Hematopoietic multipotent progenitor cell treated with erythropoietin and hydrocortisone succinate and interleukin-3 and kit ligand, for 8 days (in vitro differentiated cells): Measurements from ENCODE around the gene MND1.
"Not testable (repeated sequence)": the region's sequence is repeated elsewhere in the genome, so short reads cannot be mapped to it uniquely, and the experiment has no call there.

Experiments used
- DNase-seq: peaks from one replicate; pipeline ENCODE4 v3.0.0-alpha.2; 2015

MND1 gene

DNA sequence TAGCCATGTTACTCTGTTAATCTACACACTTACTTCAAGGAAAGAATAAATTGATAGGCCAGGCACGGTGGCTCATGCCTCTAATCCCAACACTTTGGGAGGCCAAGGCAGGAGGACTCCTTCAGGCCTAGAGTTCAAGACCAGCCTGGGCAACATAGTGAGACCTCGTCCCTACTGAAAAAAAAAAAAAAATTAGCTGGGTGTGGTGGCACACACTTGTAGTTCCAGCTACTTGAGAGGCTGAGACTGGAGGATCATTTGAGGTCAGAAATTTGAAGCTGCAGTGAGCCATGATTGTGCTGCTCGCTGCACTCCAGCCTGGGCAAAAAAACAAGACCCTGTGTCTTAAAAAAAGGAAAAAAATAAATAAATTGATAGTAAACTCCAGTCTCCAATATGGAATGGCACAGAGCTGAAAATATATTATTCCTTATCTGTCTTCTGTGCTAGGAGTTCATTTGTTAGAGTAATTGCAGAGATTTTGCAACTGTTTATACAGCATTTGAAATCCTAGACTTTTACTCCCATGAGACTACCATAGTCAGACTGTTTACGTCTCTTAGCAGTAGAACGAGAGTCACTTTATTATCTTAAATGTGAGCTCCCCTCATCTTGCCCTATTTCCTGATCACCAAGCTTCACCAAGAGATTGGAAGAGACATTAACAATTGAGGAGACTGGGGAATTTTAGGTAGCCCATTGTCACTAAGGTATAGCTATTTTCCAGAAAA, 102.9 kb downstream of the MND1 start:
- no peak for DNase-seq

DNA sequence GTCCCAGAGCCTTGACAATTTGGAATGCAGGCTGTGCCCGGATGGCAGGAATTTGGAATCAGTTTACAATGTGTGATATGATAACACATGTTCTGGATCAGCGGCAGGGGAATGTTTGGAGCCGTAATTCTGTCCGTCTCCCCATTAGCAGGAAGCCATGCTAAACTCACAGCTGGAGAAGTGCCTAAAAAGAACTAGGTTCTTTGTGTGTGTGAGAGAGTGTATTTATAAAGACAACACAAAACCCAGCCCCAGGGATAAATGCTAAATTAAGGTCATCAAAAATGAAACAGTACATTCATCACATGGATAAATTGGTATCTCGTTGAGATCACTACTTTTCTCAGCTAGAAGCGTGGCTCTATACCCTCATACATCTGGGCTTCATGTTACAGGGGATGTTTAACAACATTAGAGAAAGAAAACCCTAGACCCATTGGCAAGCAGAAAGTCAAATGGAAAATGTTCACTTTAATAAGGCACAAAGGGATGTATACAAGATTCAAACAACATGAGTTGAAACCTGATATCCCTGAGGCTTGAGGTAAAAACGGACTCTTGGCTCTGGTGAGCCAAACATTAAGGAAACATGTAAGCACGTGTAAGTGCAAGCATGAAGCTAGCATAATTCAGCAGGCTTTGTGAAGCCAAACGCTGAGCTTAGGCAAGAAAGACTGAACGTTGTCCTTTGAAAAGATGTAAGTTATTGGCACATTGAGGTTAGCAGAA, 103.7 kb downstream of the MND1 start:
- no peak for DNase-seq

- no peak for DNase-seq
These were observed 104.8 kb downstream of the MND1 start for GRCh38 chr4:153449338-153449737.

- no peak for DNase-seq
These were observed 106.0 kb downstream of the MND1 start for GRCh38 chr4:153450544-153450917.

DNA sequence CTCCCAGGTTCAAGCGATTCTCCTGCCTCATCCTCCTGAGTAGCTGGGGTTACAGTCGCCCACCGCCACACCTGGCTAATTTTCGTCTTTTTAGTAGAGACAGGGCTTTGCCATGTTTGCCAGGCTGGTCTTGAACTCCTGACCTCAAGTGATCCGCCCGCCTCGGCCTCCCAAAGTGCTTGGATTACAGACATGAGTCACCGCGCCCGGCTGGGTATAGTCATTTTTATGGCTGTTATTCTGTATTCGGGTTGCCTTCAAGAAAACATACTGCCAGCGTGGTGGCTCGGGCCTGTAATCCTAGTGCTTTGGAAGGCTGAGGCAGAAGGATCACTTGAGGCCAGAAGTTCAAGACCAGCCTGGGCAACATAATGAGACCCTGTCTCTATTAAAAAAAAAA, 106.7 kb downstream of the MND1 start:
- DNase-seq: not testable (repeated sequence)

DNA sequence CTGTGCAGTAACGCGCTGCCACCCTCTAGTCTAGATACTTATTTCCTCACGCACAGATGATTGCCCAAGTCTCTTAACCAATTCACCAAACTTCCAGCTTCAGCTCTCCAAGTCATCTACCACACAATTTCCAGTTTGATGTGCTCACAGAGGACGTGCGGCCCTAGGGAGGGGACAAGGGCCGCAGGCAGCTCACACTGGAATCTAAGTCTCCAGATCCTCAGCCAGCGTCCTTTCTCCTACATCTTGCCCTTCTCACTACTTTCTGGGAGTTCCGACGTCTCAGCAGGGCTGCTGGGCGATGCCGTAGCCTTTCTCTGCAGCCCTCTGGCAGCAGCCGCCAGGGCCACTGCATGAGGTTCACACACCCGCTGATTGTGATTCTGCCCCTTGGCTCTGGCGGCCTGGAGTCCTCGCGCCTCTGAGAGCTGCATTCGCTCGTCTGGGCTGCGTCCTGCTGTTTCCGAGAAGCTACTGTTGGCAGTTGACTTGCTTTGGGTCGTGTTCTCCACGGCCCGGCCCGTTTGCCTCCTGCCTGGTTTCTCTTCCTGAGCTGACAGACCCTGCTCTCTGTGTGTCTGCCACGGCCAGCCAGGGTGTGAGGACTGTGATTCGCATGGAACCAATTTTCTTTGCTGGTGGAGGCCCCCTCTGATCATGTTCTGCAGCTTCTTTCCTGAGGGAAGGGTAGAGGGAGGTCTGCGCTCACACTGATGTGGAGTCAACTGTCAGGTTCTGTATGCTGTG, 107.6 kb downstream of the MND1 start:
- no peak for DNase-seq

GRCh38 chr4:153452658-153453378, 108.3 kb downstream of the MND1 start:
- no peak for DNase-seq

DNA sequence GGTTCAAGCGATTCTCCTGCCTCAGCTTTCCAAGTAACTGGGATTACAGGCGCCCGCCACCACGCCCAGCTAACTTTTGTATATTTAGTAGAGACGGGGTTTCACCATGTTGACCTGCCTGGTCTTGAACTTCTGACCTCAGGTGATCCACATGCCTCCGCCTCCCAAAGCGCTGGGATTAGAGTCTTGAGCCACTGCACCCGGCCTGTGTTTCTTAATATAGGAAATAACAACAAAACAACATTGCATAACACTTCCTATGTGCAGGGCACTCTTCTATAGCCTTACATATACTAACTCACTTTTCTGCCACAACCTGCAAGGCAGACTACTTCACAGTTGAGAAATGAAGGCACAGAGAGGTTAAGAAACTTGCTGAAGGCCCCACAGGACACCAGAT, 108.9 kb downstream of the MND1 start:
- no peak for DNase-seq

DNA sequence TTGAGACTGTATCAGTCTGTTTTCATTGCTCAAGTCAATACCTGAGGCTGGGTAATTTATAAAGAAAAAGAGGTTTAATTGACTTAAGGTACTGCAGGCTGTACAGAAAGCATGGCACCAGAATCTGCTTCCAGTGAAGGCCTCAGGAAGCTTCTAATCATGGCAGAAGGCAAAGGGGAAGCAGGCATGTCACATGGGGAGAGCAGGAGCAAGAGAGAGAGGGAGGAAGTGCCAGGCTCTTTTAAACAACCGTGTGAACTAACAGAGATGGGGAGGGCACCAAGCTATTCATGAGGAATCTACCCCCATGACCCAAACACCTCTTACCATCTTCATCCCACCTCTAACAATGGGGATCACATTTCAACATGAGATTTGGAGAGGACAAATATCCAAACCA, 114.5 kb downstream of the MND1 start:
- no peak for DNase-seq

- not testable (repeated sequence) for DNase-seq
These were observed 117.1 kb downstream of the MND1 start for GRCh38 chr4:153461549-153461948.

- DNase-seq: peak; percentile 87
These were observed 119.6 kb downstream of the MND1 start for GRCh38 chr4:153464068-153464467.
